Measurements from ENCODE around the gene TRIM7. TPM values are rescaled to one million over a fixed set of nuclear protein-coding genes. Genes with fewer than 3 reads are reported as not detected.
A peak's percentile ranks its signal among the peaks of the same experiment; 100 is the strongest.

TRIM7 gene
- total and polyA plus RNA-seq, 2 of the 4 experiments (the other 2 are of a cell fraction), result 0.54 to 1.0 TPM

- CTCF ChIA-PET, result no interaction called here
- dilution Hi-C loops (cut with HindIII; ENCODE audit: low sequenced_read_pairs, unreplicated experiment), result no loop called here
Measured at GRCh38 chr5:181168595-181169118, 36.3 kb downstream of the TRIM7 start.

More at GRCh38 chr5:181168595-181169118, 36.3 kb downstream of the TRIM7 start:
- no peak for DNase-seq
- Histone ChIP-seq H2AK9ac (replicated peaks; ENCODE audit: low read depth, low read length, poor library complexity) (peak overlapping the region; percentile 51), H3K4me3 (ENCODE audit: insufficient read depth, low read depth, low read length) (no peak overlapping the region), H4K91ac (ENCODE audit: insufficient read depth, low read depth, low read length) (no peak overlapping the region), H3K27ac (ENCODE audit: insufficient read depth, low read length) (no peak overlapping the region), H2BK15ac (ENCODE audit: low read depth, low read length) (no peak overlapping the region), H2AFZ (replicated peaks; ENCODE audit: low read length, poor library complexity) (peak overlapping the region; percentile 10), H3K9me3 (ENCODE audit: control insufficient read depth, insufficient read depth, low read length) (no peaks in the 10 kb centered on the region), H3K36me3 (ENCODE audit: control insufficient read depth, insufficient read depth, low read length) (no peaks in the 10 kb centered on the region), H2AK5ac (ENCODE audit: low read depth, low read length) (no peak overlapping the region), H2BK20ac (ENCODE audit: low read depth, low read length) (no peak overlapping the region), H4K8ac (ENCODE audit: low read depth in 2 of 2, low read length in 2 of 2) (no peak overlapping the region), H4K5ac (ENCODE audit: low read depth, low read length) (no peak overlapping the region), H3K18ac (ENCODE audit: low read depth, low read length) (no peak overlapping the region), H4K20me1 (ENCODE audit: insufficient read depth, low read length) (no peaks in the 10 kb centered on the region), H3K4me2 (ENCODE audit: low read depth, low read length) (peak overlapping the region; percentile 51; the same call in 1 of the 2 replicates), H2BK120ac (ENCODE audit: low read depth, low read length) (no peak overlapping the region), H3K9me1 (ENCODE audit: insufficient read depth, low read length) (peaks cover 2% of the 10 kb centered on the region; the same call in 1 of the 2 replicates), H2BK5ac (ENCODE audit: low read depth, low read length, poor library complexity, severe bottlenecking) (no peak overlapping the region), H3K4me1 (ENCODE audit: control insufficient read depth, insufficient read depth, low read length) (peaks cover 4% of the 10 kb centered on the region; the same call in 1 of the 2 replicates), H3K4ac (ENCODE audit: low read depth, low read length) (no peak overlapping the region), H3K9ac (ENCODE audit: low read depth, low read length) (no peak overlapping the region), H3K14ac (replicated peaks; ENCODE audit: low read depth, low read length) (no peak overlapping the region; the same call in 1 of the 2 replicates), H3K23ac (ENCODE audit: low read depth, low read length) (no peak overlapping the region), H3K56ac (ENCODE audit: extremely low read depth, insufficient read depth, low read length) (no peak overlapping the region), H3K79me1 (ENCODE audit: low read depth in 1 of 2, low read length in 2 of 2) (no peaks in the 10 kb centered on the region), H3K27me3 (ENCODE audit: control insufficient read depth, insufficient read depth, low read length) (no peaks in the 10 kb centered on the region)
- no TSS peak for BruUV-seq (replicated peaks)
- no CpG with 5 or more reads among the region's 14 CpGs for WGBS, 2 experiments (ENCODE audit: extremely low coverage in 2 of 2, insufficient read length in 1 of 2)
- intact Hi-C loops (cut with micrococcal nuclease), result no loop called here
- ATAC-seq (ENCODE audit: low read depth), result no peak
- POLR2A ChIA-PET (ENCODE audit: unreplicated experiment), result no interaction called here
- TF ChIP-seq MAFK (IDR thresholded peaks at IDR 0.05; ENCODE audit: low read depth, low read length) (no peak), MAZ (IDR thresholded peaks at IDR 0.05; ENCODE audit: borderline replicate concordance, low read depth, low read length) (no peak), BHLHE40 (IDR thresholded peaks at IDR 0.05; ENCODE audit: low read depth, low read length) (no peak), RAD21 (IDR thresholded peaks at IDR 0.05; ENCODE audit: low read length) (no peak), POLR2A (IDR thresholded peaks at IDR 0.05; ENCODE audit: low read depth, low read length) (no peak), CTCF (conservative IDR thresholded peaks at IDR 0.05; ENCODE audit: low read depth, low read length) (no peak), CEBPB (IDR thresholded peaks at IDR 0.05; ENCODE audit: low read depth, low read length) (no peak), FOS (IDR thresholded peaks at IDR 0.05; ENCODE audit: low read depth, low read length) (no peak)
- in situ Hi-C loops (cut with MboI; ENCODE audit: low sequenced_read_pairs), result no loop called here

Measured in IMR-90 (cell line).